Measurements from ENCODE around the gene APC2. TPM values are rescaled to one million over a fixed set of nuclear protein-coding genes. Genes with fewer than 3 reads are reported as not detected.
A peak's percentile ranks its signal among the peaks of the same experiment; 100 is the strongest.

APC2 gene
- total and polyA plus RNA-seq, 8 donors, result 0.06 to 1.4 (median 0.68) TPM

DNA sequence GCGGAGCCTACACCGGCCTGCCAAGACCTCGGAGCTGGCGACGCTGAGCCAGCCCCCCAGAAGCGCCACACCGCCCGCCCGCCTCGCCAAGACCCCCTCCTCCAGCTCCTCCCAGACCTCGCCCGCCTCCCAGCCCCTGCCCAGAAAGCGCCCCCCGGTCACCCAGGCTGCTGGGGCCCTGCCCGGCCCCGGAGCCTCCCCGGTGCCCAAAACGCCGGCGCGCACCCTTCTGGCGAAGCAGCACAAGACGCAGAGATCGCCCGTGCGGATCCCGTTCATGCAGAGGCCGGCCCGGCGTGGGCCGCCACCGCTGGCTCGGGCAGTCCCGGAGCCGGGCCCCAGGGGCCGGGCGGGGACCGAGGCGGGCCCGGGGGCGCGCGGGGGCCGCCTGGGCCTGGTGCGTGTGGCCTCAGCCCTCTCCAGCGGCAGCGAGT lies 18.9 kb downstream of the APC2 start:
- Histone ChIP-seq H3K27me3 (peaks cover 87 to 100% of the 10 kb centered on the region in 2 donors), H3K9me3 (no peaks in the 10 kb centered on the region), H3K36me3 (no peaks in the 10 kb centered on the region), H3K4me1 (peaks cover 32 to 78% of the 10 kb centered on the region in 2 donors), H3K27ac (no peak overlapping the region), H3K4me3 (no peak overlapping the region)
- TF ChIP-seq, protein P1, sequence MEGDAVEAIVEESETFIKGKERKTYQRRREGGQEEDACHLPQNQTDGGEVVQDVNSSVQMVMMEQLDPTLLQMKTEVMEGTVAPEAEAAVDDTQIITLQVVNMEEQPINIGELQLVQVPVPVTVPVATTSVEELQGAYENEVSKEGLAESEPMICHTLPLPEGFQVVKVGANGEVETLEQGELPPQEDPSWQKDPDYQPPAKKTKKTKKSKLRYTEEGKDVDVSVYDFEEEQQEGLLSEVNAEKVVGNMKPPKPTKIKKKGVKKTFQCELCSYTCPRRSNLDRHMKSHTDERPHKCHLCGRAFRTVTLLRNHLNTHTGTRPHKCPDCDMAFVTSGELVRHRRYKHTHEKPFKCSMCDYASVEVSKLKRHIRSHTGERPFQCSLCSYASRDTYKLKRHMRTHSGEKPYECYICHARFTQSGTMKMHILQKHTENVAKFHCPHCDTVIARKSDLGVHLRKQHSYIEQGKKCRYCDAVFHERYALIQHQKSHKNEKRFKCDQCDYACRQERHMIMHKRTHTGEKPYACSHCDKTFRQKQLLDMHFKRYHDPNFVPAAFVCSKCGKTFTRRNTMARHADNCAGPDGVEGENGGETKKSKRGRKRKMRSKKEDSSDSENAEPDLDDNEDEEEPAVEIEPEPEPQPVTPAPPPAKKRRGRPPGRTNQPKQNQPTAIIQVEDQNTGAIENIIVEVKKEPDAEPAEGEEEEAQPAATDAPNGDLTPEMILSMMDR (IDR thresholded peaks at IDR 0.05), result no peak
- DNase-seq (peak in 1 of 4 donors; percentile 83), ATAC-seq (no peak)
- intact Hi-C loops (cut with DNase I), result no loop called here

- no peak overlapping the region for H3K27ac ChIP-seq
- ATAC-seq (no peak), DNase-seq (peak in 1 of 4 donors; percentile 69)
- intact Hi-C loops (cut with DNase I), result no loop called here
- H3K9me3 ChIP-seq, result no peaks in the 10 kb centered on the region
- TF ChIP-seq, protein P1 (IDR thresholded peaks at IDR 0.05), result no peak
- peaks cover 32 to 78% of the 10 kb centered on the region in 2 donors for H3K4me1 ChIP-seq
- H3K36me3 ChIP-seq, result peaks cover 0 to 6% of the 10 kb centered on the region in 2 donors
- peaks cover 87 to 100% of the 10 kb centered on the region in 2 donors for H3K27me3 ChIP-seq
- peak overlapping the region in 1 of 2 donors; percentile 26 for H3K4me3 ChIP-seq
These were observed 19.5 kb downstream of the APC2 start for GRCh38 chr19:1469255-1470054.

GRCh38 chr19:1470055-1470304 lies 20.1 kb downstream of the APC2 start:
- Histone ChIP-seq H3K4me1 (peaks cover 32 to 78% of the 10 kb centered on the region in 2 donors), H3K4me3 (peak overlapping the region in 1 of 2 donors; percentile 26), H3K9me3 (no peaks in the 10 kb centered on the region), H3K27ac (no peak overlapping the region), H3K36me3 (peaks cover 0 to 11% of the 10 kb centered on the region in 2 donors), H3K27me3 (peaks cover 83 to 94% of the 10 kb centered on the region in 2 donors)
- intact Hi-C loops (cut with DNase I), result no loop called here
- peak; percentile 2 for ATAC-seq
- no peak for DNase-seq
- TF ChIP-seq, protein P1 (IDR thresholded peaks at IDR 0.05), result no peak

GRCh38 chr19:1470305-1471009 lies 20.5 kb downstream of the APC2 start:
- Histone ChIP-seq H3K4me3 (peak overlapping the region; percentile 8 to 26), H3K27me3 (peaks cover 78 to 90% of the 10 kb centered on the region in 2 donors), H3K9me3 (no peaks in the 10 kb centered on the region), H3K27ac (no peak overlapping the region), H3K4me1 (peaks cover 32 to 73% of the 10 kb centered on the region in 2 donors), H3K36me3 (peaks cover 0 to 16% of the 10 kb centered on the region in 2 donors)
- DNase-seq, result peak in 1 of 4 donors; percentile 84
- TF ChIP-seq, protein P1 (IDR thresholded peaks at IDR 0.05), result no peak
- peak; percentile 63 for ATAC-seq
- intact Hi-C loops (cut with DNase I), result no loop called here

GRCh38 chr19:1471010-1471514 lies 21.1 kb downstream of the APC2 start:
- ATAC-seq (peak; percentile 16), DNase-seq (peak in 1 of 4 donors; percentile 73)
- no peaks in the 10 kb centered on the region for H3K9me3 ChIP-seq
- intact Hi-C loops (cut with DNase I), result no loop called here
- peaks cover 32 to 67% of the 10 kb centered on the region in 2 donors for H3K4me1 ChIP-seq
- peaks cover 0 to 22% of the 10 kb centered on the region in 2 donors for H3K36me3 ChIP-seq
- TF ChIP-seq, protein P1 (IDR thresholded peaks at IDR 0.05), result no peak
- H3K4me3 ChIP-seq, result peak overlapping the region in 1 of 2 donors; percentile 26
- no peak overlapping the region for H3K27ac ChIP-seq
- H3K27me3 ChIP-seq, result peaks cover 72 to 84% of the 10 kb centered on the region in 2 donors
